GM12875 (cell line): Measurements from ENCODE around the gene PIK3C2G.

Source experiments
- H3K4me3 ChIP-seq: one replicate; pipeline ENCODE4 v1.5.1; 2011; ENCODE audit warnings: low read depth, low read length, control low read depth
- CTCF ChIP-seq: IDR thresholded peaks from 2 replicates; pipeline ENCODE4 v1.5.1; 2011; ENCODE audit warnings: low read depth, mild to moderate bottlenecking, control low read depth, inconsistent platforms, low read length, moderate library complexity, borderline replicate concordance; ENCODE audit not compliant: insufficient read depth

PIK3C2G gene

GRCh38 chr12:18468246-18469075 is 207.1 kb downstream of the PIK3C2G start:
- no peak overlapping the region for H3K4me3 ChIP-seq
- no peak for TF ChIP-seq CTCF

- no peak for TF ChIP-seq CTCF
- H3K4me3 ChIP-seq = no peak overlapping the region
Observed at GRCh38 chr12:18470251-18470650, 208.9 kb downstream of the PIK3C2G start.

- no peak overlapping the region for H3K4me3 ChIP-seq
Observed at GRCh38 chr12:18472304-18472703, 211.0 kb downstream of the PIK3C2G start.

GRCh38 chr12:18472806-18473205 is 211.5 kb downstream of the PIK3C2G start:
- no peak overlapping the region for H3K4me3 ChIP-seq
- TF ChIP-seq CTCF = no peak

More at GRCh38 chr12:18472304-18472703, 211.0 kb downstream of the PIK3C2G start:
- no peak for TF ChIP-seq CTCF

GRCh38 chr12:18476861-18477260 is 215.5 kb downstream of the PIK3C2G start:
- H3K4me3 ChIP-seq = no peak overlapping the region
- no peak for TF ChIP-seq CTCF

GRCh38 chr12:18479256-18479655 is 217.9 kb downstream of the PIK3C2G start:
- H3K4me3 ChIP-seq = no peak overlapping the region
- TF ChIP-seq CTCF = no peak

- no peak for TF ChIP-seq CTCF
- H3K4me3 ChIP-seq = no peak overlapping the region
Observed at GRCh38 chr12:18482601-18483120, 221.3 kb downstream of the PIK3C2G start.
